ENCODE measurements around the gene SCLT1.

- TF ChIP-seq EZH2 (IDR thresholded peaks at IDR 0.05; ENCODE audit: low read length, unreplicated experiment) (no peak), CTCF (conservative IDR thresholded peaks at IDR 0.05; ENCODE audit: low read depth, low read length) (no peak), EZH2phosphoT487 (IDR thresholded peaks at IDR 0.05; ENCODE audit: borderline replicate concordance, low read length) (no peak)
Observed at GRCh38 chr4:129109965-129110824, 16.9 kb upstream of the SCLT1 start.

Measured in PC-3 (cell line).